GM23338 (cell line): ENCODE measurements around the gene BICD2. TPM values are rescaled to one million over a fixed set of nuclear protein-coding genes. Genes with fewer than 3 reads are reported as not detected.
A peak's percentile ranks its signal among the peaks of the same experiment; 100 is the strongest.

Experiments used
- ATAC-seq: fragments of 200-7000 bp; cut with Tn5 transposase; 3 replicates; pipeline ENCODE4 v1.9.1; 2020
- DNase-seq: peaks from one replicate; pipeline ENCODE4 v3.0.0-alpha.2; 2015; ENCODE audit warnings: low spot score
- H2AFZ ChIP-seq: fragments of 200-600 bp; sonication (generic); 2 replicates; pipeline ENCODE4 v1.8.0; 2016; ENCODE audit warnings: antibody characterized with exemption, mild to moderate bottlenecking, moderate library complexity
- H3F3A ChIP-seq: fragments of 200-600 bp; sonication (generic); replicated peaks from 2 replicates; pipeline ENCODE4 v1.8.0; 2017; ENCODE audit warnings: antibody characterized with exemption, mixed run types, low read depth
- H3K27ac ChIP-seq: fragments of 200-600 bp; sonication (generic); 2 replicates; pipeline ENCODE4 v1.6.1; 2016; ENCODE audit warnings: low read depth
- H3K27me3 ChIP-seq: fragments of 200-600 bp; sonication (generic); 2 replicates; pipeline ENCODE4 v1.8.0; 2016; ENCODE audit warnings: mild to moderate bottlenecking, mixed run types, moderate library complexity; ENCODE audit not compliant: insufficient read depth
- H3K36me3 ChIP-seq: fragments of 200-600 bp; sonication (generic); 2 replicates; pipeline ENCODE4 v1.8.0; 2016; ENCODE audit warnings: mild to moderate bottlenecking; ENCODE audit not compliant: insufficient read depth
- H3K4me1 ChIP-seq: fragments of 200-600 bp; sonication (generic); 2 replicates; pipeline ENCODE4 v1.8.0; 2016; ENCODE audit warnings: mild to moderate bottlenecking, moderate library complexity; ENCODE audit not compliant: insufficient read depth
- H3K4me2 ChIP-seq: fragments of 200-600 bp; sonication (generic); 2 replicates; pipeline ENCODE4 v1.7.1; 2017; ENCODE audit warnings: mixed run types
- H3K4me3 ChIP-seq: fragments of 200-600 bp; sonication (generic); 2 replicates; pipeline ENCODE4 v1.6.1; 2016; ENCODE audit warnings: mixed run types
- H3K79me2 ChIP-seq: fragments of 200-600 bp; sonication (generic); replicated peaks from 2 replicates; pipeline ENCODE4 v1.8.0; 2017; ENCODE audit warnings: mild to moderate bottlenecking; ENCODE audit not compliant: insufficient read depth
- H3K9me2 ChIP-seq: fragments of 200-600 bp; sonication (generic); 2 replicates; pipeline ENCODE4 v1.8.0; 2017; ENCODE audit not compliant: insufficient read depth
- H4K20me1 ChIP-seq: fragments of 200-600 bp; sonication (generic); replicated peaks from 2 replicates; pipeline ENCODE4 v1.8.0; 2017; ENCODE audit warnings: mild to moderate bottlenecking; ENCODE audit not compliant: insufficient read depth
- H3K27ac Mint-ChIP-seq: 2 replicates; pipeline ENCODE4 v1.8.0; 2020; ENCODE audit warnings: inconsistent platforms, mild to moderate bottlenecking, moderate library complexity, mixed read lengths
- H3K27me3 Mint-ChIP-seq: 3 replicates; pipeline ENCODE4 v1.8.0; 2022; ENCODE audit warnings: low read depth, mild to moderate bottlenecking, moderate library complexity, mixed read lengths, inconsistent platforms; ENCODE audit not compliant: insufficient read depth, poor library complexity
- H3K36me3 Mint-ChIP-seq: 3 replicates; pipeline ENCODE4 v1.8.0; 2021; ENCODE audit warnings: low read depth, mild to moderate bottlenecking, inconsistent platforms, moderate library complexity, mixed read lengths
- H3K4me1 Mint-ChIP-seq: 3 replicates; pipeline ENCODE4 v1.8.0; 2020; ENCODE audit warnings: mild to moderate bottlenecking, inconsistent platforms, mixed read lengths
- H3K4me3 Mint-ChIP-seq: 3 replicates; pipeline ENCODE4 v1.8.0; 2021; ENCODE audit warnings: moderate library complexity, mild to moderate bottlenecking, inconsistent platforms, mixed read lengths
- H3K9me3 Mint-ChIP-seq: 3 replicates; pipeline ENCODE4 v1.8.0; 2020; ENCODE audit warnings: moderate library complexity, mild to moderate bottlenecking, inconsistent platforms, mixed read lengths
- JUNB ChIP-seq: IDR thresholded peaks from one replicate; pipeline ENCODE4 v1.6.1; 2016; ENCODE audit warnings: antibody characterized with exemption; ENCODE audit not compliant: unreplicated experiment
- POLR2AphosphoS5 ChIP-seq: IDR thresholded peaks from 2 replicates; pipeline ENCODE4 v1.6.1; 2016; ENCODE audit warnings: antibody characterized with exemption, low read depth
- ZNF114 ChIP-seq: fragments of 250-450 bp; sonication (Bioruptor Pico); IDR thresholded peaks from 2 replicates; pipeline ENCODE4 v1.5.0; 2020; ENCODE audit warnings: mild to moderate bottlenecking, moderate library complexity
- ZNF331 ChIP-seq: fragments of 250-450 bp; sonication (Bioruptor Pico); IDR thresholded peaks from 2 replicates; pipeline ENCODE4 v1.5.0; 2020; ENCODE audit warnings: low read depth, mild to moderate bottlenecking, moderate library complexity
- polyA plus RNA-seq: library from polyadenylated mRNA; unstranded; fragments of >200 nt; fragmentation: Nextera tagmentation; extraction: Ambion mirVana; gene quantifications from 2 replicates; pipeline ENCODE4 v1.2.1, GENCODE V29; 2016
- total RNA-seq: library from RNA; depleted of rRNA; stranded (reverse); fragments of >200 nt; shearing (Covaris generic); gene quantifications from 2 replicates; pipeline ENCODE4 v1.2.3, GENCODE V29; 2014
- TF ChIP-seq, protein P1 (sequence below): fragments of 250-450 bp; sonication (Bioruptor Pico); IDR thresholded peaks from 2 replicates; pipeline ENCODE4 v1.5.0; 2020; ENCODE audit warnings: mild to moderate bottlenecking, moderate library complexity

BICD2 gene
- total and polyA plus RNA-seq, 2 experiments from 2014 or later = 8.7 to 34.3 TPM

- Mint-ChIP-seq H3K27me3 (peaks cover 5% of the 10 kb centered on the region), H3K4me3 (no peak overlapping the region), H3K9me3 (no peaks in the 10 kb centered on the region), H3K4me1 (peaks cover 30% of the 10 kb centered on the region), H3K36me3 (peaks cover 4% of the 10 kb centered on the region; the same call in 1 of the 3 replicates), H3K27ac (no peak overlapping the region; the same call in 1 of the 2 replicates)
- Histone ChIP-seq H3K4me1 (peaks cover 11% of the 10 kb centered on the region; the same call in 1 of the 2 replicates), H4K20me1 (peaks cover 6% of the 10 kb centered on the region), H3K79me2 (peaks cover 85% of the 10 kb centered on the region), H3K27ac (no peak overlapping the region), H3K36me3 (no peaks in the 10 kb centered on the region), H3F3A (peaks cover 5% of the 10 kb centered on the region; the same call in 1 of the 2 replicates), H3K4me2 (no peak overlapping the region), H3K4me3 (no peak overlapping the region), H2AFZ (no peak overlapping the region), H3K9me2 (no peaks in the 10 kb centered on the region), H3K27me3 (no peaks in the 10 kb centered on the region)
- no peak for DNase-seq
- no peak for ATAC-seq
- TF ChIP-seq, protein P1, sequence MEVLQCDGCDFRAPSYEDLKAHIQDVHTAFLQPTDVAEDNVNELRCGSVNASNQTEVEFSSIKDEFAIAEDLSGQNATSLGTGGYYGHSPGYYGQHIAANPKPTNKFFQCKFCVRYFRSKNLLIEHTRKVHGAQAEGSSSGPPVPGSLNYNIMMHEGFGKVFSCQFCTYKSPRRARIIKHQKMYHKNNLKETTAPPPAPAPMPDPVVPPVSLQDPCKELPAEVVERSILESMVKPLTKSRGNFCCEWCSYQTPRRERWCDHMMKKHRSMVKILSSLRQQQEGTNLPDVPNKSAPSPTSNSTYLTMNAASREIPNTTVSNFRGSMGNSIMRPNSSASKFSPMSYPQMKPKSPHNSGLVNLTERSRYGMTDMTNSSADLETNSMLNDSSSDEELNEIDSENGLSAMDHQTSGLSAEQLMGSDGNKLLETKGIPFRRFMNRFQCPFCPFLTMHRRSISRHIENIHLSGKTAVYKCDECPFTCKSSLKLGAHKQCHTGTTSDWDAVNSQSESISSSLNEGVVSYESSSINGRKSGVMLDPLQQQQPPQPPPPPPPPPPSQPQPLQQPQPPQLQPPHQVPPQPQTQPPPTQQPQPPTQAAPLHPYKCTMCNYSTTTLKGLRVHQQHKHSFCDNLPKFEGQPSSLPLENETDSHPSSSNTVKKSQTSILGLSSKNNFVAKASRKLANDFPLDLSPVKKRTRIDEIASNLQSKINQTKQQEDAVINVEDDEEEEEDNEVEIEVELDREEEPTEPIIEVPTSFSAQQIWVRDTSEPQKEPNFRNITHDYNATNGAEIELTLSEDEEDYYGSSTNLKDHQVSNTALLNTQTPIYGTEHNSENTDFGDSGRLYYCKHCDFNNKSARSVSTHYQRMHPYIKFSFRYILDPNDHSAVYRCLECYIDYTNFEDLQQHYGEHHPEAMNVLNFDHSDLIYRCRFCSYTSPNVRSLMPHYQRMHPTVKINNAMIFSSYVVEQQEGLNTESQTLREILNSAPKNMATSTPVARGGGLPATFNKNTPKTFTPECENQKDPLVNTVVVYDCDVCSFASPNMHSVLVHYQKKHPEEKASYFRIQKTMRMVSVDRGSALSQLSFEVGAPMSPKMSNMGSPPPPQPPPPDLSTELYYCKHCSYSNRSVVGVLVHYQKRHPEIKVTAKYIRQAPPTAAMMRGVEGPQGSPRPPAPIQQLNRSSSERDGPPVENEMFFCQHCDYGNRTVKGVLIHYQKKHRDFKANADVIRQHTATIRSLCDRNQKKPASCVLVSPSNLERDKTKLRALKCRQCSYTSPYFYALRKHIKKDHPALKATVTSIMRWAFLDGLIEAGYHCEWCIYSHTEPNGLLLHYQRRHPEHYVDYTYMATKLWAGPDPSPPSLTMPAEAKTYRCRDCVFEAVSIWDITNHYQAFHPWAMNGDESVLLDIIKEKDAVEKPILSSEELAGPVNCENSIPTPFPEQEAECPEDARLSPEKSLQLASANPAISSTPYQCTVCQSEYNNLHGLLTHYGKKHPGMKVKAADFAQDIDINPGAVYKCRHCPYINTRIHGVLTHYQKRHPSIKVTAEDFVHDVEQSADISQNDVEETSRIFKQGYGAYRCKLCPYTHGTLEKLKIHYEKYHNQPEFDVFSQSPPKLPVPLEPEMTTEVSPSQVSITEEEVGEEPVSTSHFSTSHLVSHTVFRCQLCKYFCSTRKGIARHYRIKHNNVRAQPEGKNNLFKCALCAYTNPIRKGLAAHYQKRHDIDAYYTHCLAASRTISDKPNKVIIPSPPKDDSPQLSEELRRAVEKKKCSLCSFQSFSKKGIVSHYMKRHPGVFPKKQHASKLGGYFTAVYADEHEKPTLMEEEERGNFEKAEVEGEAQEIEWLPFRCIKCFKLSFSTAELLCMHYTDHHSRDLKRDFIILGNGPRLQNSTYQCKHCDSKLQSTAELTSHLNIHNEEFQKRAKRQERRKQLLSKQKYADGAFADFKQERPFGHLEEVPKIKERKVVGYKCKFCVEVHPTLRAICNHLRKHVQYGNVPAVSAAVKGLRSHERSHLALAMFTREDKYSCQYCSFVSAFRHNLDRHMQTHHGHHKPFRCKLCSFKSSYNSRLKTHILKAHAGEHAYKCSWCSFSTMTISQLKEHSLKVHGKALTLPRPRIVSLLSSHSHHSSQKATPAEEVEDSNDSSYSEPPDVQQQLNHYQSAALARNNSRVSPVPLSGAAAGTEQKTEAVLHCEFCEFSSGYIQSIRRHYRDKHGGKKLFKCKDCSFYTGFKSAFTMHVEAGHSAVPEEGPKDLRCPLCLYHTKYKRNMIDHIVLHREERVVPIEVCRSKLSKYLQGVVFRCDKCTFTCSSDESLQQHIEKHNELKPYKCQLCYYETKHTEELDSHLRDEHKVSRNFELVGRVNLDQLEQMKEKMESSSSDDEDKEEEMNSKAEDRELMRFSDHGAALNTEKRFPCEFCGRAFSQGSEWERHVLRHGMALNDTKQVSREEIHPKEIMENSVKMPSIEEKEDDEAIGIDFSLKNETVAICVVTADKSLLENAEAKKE (CRISPR knock-in tag) = no peak
Measured at GRCh38 chr9:92665836-92666235, 98.8 kb downstream of the BICD2 start.

DNA sequence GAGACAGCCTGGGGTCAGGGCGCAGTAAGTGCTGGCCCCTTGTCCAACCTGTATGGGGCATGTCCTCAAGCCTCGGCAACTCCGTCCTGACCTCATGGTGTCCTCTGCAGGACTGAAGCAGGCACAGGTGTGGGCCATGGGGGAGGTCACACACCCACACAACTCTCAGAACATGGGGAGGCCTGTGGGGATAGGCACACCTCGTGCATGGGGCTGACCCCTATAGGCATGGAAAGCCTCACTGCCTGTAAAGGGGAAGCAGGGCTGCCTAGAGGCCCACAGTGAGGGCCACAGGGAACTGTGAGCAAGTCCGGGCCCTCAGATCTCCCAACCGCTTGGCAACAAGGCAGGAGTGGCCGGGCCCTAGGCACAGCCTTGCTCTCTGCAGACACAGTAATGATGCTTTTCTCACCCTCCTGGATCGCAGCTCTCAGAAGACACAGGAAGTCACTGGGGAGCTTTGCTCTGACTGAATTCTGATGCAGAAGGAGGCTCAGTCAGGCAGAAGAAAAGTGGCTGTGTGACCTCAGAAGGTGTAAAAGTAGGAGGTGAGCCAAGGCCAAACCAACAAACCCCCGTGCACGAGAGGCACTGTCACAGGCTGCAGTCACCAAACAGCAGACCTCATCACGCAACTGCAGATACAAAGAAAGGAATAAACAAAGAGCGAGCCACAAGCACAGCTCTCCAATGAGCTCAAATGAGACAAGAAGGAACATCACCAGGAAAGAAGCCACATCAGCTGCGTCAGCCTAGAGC, 100.1 kb downstream of the BICD2 start:
- Mint-ChIP-seq H3K9me3 (no peaks in the 10 kb centered on the region), H3K27ac (peak overlapping the region; percentile 83), H3K4me1 (peaks cover 41% of the 10 kb centered on the region), H3K4me3 (no peak overlapping the region; the same call in 2 of the 3 replicates), H3K36me3 (peaks cover 4% of the 10 kb centered on the region; the same call in 1 of the 3 replicates), H3K27me3 (peaks cover 5% of the 10 kb centered on the region)
- H3K4me2 ChIP-seq = no peak overlapping the region
- no peak overlapping the region for H2AFZ ChIP-seq
- H3K79me2 ChIP-seq = peaks cover 86% of the 10 kb centered on the region
- ATAC-seq (peak; percentile 10; the same call in 1 of the 3 replicates), DNase-seq (no peak)
- H3K9me2 ChIP-seq = no peaks in the 10 kb centered on the region
- H3K4me3 ChIP-seq = no peak overlapping the region
- H3K4me1 ChIP-seq = peaks cover 16% of the 10 kb centered on the region; the same call in 1 of the 2 replicates
- no peaks in the 10 kb centered on the region for H3K27me3 ChIP-seq
- peaks cover 13% of the 10 kb centered on the region for H4K20me1 ChIP-seq
- H3K27ac ChIP-seq = peak overlapping the region; percentile 10; the same call in 1 of the 2 replicates
- H3K36me3 ChIP-seq = no peaks in the 10 kb centered on the region
- no peaks in the 10 kb centered on the region for H3F3A ChIP-seq
- TF ChIP-seq, protein P1 (CRISPR knock-in tag) = no peak
- no peak for TF ChIP-seq ZNF331 (CRISPR knock-in tag)
- no peak for TF ChIP-seq JUNB
- no peak for TF ChIP-seq POLR2AphosphoS5
- no peak for TF ChIP-seq ZNF114
